Skeletal muscle tissue (tissue), 4 donors: Measurements from ENCODE around the gene SLC13A3. TPM values are rescaled to one million over a fixed set of nuclear protein-coding genes. Genes with fewer than 3 reads are reported as not detected.

Experiments
- H3K27ac ChIP-seq: one replicate; pipeline ENCODE4 v1.7.0; 2013; ENCODE audit warnings: mild to moderate bottlenecking, low read depth, low read length, inconsistent platforms
- H3K27me3 ChIP-seq, 3 donors: one replicate each; pipeline ENCODE4 v1.7.0; 2013; ENCODE audit warnings: low read length in 3 of 3; ENCODE audit not compliant: control insufficient read depth in 3 of 3, insufficient read depth in 3 of 3
- H3K36me3 ChIP-seq, 3 donors: one replicate each; pipeline ENCODE4 v1.7.0; 2013; ENCODE audit warnings: low read length in 3 of 3; ENCODE audit not compliant: control insufficient read depth in 3 of 3, insufficient read depth in 3 of 3
- H3K4me1 ChIP-seq, 3 donors: one replicate each; pipeline ENCODE4 v1.7.0; 2013; ENCODE audit warnings: low read length in 3 of 3, mild to moderate bottlenecking in 3 of 3; ENCODE audit not compliant: control insufficient read depth in 3 of 3, insufficient read depth in 3 of 3
- H3K4me3 ChIP-seq, 3 donors: one replicate each; pipeline ENCODE4 v1.7.0; 2013; ENCODE audit warnings: low read length in 3 of 3
- H3K9ac ChIP-seq, 3 donors: one replicate each; pipeline ENCODE4 v1.7.0; 2013; ENCODE audit warnings: low read length in 3 of 3, mild to moderate bottlenecking in 3 of 3, moderate library complexity in 2 of 3, low read depth in 1 of 3
- H3K9me3 ChIP-seq, 3 donors: one replicate each; pipeline ENCODE4 v1.7.0; 2013; ENCODE audit warnings: low read length in 3 of 3; ENCODE audit not compliant: control insufficient read depth in 3 of 3
- total RNA-seq: library from RNA; depleted of rRNA; stranded (reverse); fragments of >200 nt; gene quantifications from one replicate; pipeline ENCODE4 v1.2.3, GENCODE V29; 2014
- donor health status: Osteomylitis.

Gene SLC13A3
- total RNA-seq, 1 donor from 2014 or later, result 2.6 TPM

DNA sequence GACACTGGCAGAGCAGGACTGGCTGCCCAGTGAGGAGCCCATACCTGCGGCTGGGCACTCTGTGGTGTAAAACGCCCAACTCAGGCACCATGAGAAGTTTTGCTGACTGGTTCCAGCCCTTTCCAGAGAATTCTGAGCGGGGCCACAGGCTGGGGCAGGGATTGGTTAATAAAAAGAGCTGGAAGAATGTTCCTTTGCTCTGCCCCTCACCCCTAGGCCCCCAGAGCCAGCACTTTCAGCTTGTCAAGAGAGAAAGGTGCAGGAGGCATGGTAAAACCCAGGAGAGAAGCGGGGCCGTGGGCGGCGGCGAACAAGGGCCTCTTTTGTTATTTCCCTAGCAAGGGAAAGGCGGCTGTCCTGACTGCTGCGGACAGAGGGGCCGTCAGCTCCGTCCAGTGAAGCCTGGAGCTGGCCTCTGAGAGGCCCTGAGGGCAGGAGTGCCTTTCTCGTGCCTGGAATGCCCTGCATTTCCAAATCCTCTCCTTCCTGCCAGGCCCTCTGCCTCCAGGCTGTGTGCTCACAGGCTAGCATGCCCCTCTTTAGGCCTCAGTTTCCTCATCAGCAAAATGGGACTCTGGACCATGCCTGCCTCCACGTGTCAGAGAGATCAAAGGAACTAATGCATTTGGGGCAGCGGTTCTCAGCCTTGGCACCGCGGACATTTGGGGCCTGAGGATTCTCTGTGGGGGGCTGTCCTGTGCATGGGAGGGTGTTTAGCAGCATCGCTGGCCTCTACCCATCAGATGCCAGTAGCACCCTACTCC is 12.9 kb downstream of the SLC13A3 start:
- peaks cover 0 to 25% (median 9%) of the 10 kb centered on the region in 3 donors for H3K27me3 ChIP-seq
- no peak overlapping the region for H3K27ac ChIP-seq
- H3K36me3 ChIP-seq, result no peaks in the 10 kb centered on the region
- H3K4me3 ChIP-seq, result no peak overlapping the region
- H3K4me1 ChIP-seq, result no peaks in the 10 kb centered on the region
- no peak overlapping the region for H3K9ac ChIP-seq
- no peaks in the 10 kb centered on the region for H3K9me3 ChIP-seq

DNA sequence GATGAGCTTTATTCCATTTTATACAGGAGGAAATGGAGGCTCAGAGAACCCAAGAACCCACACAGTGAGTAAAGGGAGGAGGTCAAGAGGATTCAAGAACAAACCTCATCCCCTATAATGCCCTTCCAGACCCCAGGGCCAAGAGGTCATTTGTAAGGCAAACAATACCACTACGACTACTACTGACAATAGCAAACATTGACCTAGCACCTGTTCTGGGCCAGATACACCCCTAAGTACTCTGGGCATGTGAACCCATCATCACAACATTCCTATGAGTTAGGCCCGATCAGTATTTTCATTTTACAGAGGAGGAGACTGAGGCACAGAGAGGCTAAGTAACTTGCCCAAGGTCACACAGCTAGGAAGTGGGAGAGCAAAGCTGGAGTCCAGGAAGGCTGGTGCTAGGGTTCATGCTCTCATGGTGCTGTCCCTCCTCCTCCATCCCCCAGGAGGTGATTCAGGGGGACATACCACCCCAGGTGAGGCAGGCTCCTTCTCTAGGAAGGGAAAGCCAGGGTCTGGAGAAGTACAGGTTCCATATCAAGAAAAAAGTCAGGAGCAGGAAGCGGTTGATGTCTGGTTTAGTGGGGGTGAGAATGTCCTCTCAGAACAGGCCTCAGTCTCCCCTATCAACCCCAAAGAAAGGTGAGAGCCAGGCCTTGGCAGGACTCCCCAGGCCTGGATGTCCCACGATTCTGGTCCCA is 13.7 kb downstream of the SLC13A3 start:
- Histone ChIP-seq H3K27ac (no peak overlapping the region), H3K27me3 (peaks cover 0 to 29% (median 9%) of the 10 kb centered on the region in 3 donors), H3K4me3 (no peak overlapping the region), H3K9me3 (no peaks in the 10 kb centered on the region), H3K4me1 (no peaks in the 10 kb centered on the region), H3K9ac (no peak overlapping the region), H3K36me3 (no peaks in the 10 kb centered on the region)

DNA sequence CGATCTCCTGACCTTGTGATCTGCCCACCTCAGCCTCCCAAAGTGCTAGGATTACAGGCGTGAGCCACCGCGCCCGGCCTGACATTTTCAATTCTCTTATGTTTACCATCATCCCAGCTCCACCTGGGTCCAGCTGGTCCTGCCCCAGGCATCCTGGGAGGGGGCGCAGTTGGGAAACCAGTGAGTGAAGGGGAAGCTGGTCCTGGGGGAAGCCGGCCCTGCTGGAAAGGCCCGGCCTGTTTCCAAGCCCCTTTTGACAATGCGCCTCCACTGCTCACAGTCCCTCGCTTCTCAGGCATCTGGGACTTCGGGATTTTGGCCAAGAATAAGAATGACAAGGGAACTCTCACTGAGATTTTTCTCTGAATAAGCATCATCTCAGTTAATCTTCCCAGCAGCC is 14.2 kb downstream of the SLC13A3 start:
- no peak overlapping the region for H3K9ac ChIP-seq
- H3K4me3 ChIP-seq, result no peak overlapping the region
- H3K27me3 ChIP-seq, result peaks cover 0 to 25% (median 9%) of the 10 kb centered on the region in 3 donors
- H3K4me1 ChIP-seq, result no peaks in the 10 kb centered on the region
- no peak overlapping the region for H3K27ac ChIP-seq
- no peaks in the 10 kb centered on the region for H3K36me3 ChIP-seq
- no peaks in the 10 kb centered on the region for H3K9me3 ChIP-seq

DNA sequence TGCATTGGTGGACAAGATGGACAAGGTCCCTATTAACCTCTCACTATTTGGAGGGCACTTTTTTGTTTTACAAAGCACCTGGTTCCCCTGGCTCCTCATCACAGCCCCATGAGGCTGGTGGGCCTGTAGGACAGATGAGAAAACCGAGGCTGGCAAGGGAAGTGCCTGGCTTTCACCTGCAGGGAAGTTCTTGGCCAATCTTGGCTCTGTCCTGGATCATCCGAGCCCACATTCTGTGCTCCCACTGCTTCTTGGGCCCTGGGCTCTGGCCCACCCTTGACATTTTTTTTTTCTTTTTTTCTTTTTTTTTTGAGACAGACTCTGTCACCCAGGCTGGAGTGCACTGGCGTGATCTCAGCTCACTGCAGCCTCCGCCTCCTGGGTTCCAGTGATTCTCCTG is 14.7 kb downstream of the SLC13A3 start:
- Histone ChIP-seq H3K27ac (no peak overlapping the region), H3K4me3 (no peak overlapping the region), H3K9ac (no peak overlapping the region), H3K36me3 (no peaks in the 10 kb centered on the region), H3K9me3 (no peaks in the 10 kb centered on the region), H3K27me3 (peaks cover 0 to 25% (median 9%) of the 10 kb centered on the region in 3 donors), H3K4me1 (no peaks in the 10 kb centered on the region)

DNA sequence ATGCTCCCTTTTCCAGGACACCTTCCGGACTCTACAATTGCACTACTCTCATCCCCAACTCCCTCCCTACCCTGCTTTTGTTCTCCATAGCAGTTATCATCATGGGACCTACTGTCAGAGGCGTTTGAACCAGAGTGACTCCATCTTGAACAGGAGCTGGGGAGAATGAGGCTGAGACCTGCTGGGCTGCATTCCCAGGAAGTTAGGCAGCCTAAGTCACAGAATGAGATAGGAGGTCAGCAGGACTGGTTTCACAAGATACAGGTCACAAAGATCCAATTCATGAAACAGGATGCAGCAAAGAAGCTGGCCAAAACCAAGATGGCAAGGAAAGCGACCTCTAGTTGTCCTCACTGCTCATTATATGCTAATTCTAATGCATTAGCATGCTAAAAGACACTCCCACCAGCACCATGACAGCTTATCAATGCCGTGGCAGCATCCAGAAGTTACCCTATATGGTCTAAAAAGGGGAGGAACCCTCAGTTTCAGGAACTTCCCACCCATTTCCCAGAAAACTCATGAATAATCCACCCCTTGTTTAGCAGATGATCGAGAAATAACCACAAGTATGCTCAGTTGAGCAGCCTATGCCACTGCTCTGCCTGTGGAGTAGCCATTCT is 15.6 kb downstream of the SLC13A3 start:
- peaks cover 0 to 25% (median 6%) of the 10 kb centered on the region in 3 donors for H3K27me3 ChIP-seq
- no peak overlapping the region for H3K27ac ChIP-seq
- no peak overlapping the region for H3K9ac ChIP-seq
- H3K9me3 ChIP-seq, result no peaks in the 10 kb centered on the region
- H3K4me3 ChIP-seq, result no peak overlapping the region
- H3K4me1 ChIP-seq, result no peaks in the 10 kb centered on the region
- no peaks in the 10 kb centered on the region for H3K36me3 ChIP-seq

DNA sequence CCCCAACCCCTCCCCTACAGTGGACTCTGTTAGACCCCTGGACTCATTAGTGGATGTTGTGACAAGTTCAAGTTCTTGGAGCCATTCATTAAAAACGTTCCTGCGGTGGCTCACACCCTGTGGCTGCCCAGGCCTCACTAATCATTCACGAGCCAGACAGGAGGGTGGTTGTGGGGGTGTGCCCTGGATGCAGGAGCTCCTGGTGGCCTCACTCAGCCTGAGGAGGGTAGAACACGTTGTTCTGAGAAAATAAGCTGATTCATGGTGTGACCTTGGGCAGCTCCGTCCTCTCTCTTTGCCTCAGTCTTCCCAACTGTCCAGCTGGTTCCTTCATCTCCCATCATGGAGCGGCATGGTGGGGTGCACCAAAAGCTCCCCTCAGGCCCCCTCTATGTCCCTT is 16.7 kb downstream of the SLC13A3 start:
- Histone ChIP-seq H3K4me3 (no peak overlapping the region), H3K4me1 (no peaks in the 10 kb centered on the region), H3K9ac (no peak overlapping the region), H3K9me3 (peaks cover 0 to under 1% (median 0%) of the 10 kb centered on the region in 3 donors), H3K27ac (no peak overlapping the region), H3K27me3 (peaks cover 0 to 23% (median 6%) of the 10 kb centered on the region in 3 donors), H3K36me3 (no peaks in the 10 kb centered on the region)

DNA sequence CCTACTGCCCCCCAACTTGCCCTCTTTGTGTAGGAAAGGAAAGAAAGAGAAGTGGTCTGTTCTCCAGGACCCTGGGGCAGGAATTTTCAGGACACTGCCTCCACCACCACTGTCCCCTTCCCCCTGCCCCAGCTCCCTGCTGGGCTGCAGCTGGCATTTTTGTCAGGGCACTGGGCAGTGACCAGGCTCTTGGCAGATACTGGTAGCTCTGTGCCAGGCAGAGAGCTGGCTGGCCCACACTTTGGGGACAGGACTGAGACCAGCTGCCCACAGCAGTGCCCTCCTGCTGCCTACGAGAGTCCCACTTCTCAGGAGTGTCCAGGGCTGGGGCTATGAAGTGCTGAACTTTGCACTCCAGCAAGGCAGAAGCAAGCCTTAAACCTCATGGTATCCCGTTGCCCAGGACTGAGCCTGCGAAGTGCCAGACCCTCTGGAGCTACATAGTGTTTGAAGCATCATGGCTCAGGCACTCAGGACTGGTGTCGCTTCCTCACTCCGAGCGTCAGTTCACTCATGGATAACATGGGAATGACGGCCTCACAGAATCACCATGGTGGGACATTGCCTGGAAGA is 19.3 kb downstream of the SLC13A3 start:
- no peaks in the 10 kb centered on the region for H3K4me1 ChIP-seq
- peaks cover 0 to 4% (median 2%) of the 10 kb centered on the region in 3 donors for H3K9me3 ChIP-seq
- H3K27ac ChIP-seq, result no peak overlapping the region
- H3K9ac ChIP-seq, result no peak overlapping the region
- H3K27me3 ChIP-seq, result peaks cover 0 to 10% (median 2%) of the 10 kb centered on the region in 3 donors
- H3K36me3 ChIP-seq, result no peaks in the 10 kb centered on the region
- H3K4me3 ChIP-seq, result no peak overlapping the region

DNA sequence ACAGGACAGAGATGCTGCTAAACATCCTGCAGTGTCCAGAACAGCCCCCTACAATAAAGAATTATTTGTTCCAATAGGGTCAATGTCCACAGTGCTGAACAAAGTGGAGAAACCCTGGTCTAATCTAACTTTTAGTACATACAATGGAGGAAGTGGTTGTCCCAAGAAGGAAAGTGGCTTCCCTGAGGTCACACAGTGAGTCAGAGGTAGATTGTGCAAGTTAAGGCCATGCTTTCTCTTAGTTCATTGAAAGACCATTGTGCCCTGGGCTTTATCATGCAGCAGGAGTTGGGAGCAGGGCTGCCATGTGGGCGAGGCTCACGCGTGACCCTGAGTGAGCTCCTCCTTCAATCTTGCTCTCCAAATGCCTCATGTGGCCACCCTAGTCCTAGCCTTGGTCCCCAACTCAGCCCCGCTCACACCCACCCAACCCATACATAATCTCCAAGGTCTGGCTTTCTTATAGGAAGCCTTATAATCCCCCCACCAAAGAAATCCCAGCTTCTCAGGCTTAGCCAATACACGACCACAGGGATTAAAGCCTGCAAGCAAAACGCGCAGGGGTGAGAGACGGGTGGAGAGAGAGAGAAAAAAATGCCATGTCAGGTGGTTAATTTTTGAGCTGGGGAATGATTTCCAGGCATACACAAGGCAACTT is 19.9 kb downstream of the SLC13A3 start:
- peaks cover 0 to 4% (median 2%) of the 10 kb centered on the region in 3 donors for H3K9me3 ChIP-seq
- no peaks in the 10 kb centered on the region for H3K4me1 ChIP-seq
- no peak overlapping the region for H3K9ac ChIP-seq
- H3K27ac ChIP-seq, result no peak overlapping the region
- H3K4me3 ChIP-seq, result no peak overlapping the region
- no peaks in the 10 kb centered on the region for H3K36me3 ChIP-seq
- peaks cover 0 to 10% (median 2%) of the 10 kb centered on the region in 3 donors for H3K27me3 ChIP-seq

DNA sequence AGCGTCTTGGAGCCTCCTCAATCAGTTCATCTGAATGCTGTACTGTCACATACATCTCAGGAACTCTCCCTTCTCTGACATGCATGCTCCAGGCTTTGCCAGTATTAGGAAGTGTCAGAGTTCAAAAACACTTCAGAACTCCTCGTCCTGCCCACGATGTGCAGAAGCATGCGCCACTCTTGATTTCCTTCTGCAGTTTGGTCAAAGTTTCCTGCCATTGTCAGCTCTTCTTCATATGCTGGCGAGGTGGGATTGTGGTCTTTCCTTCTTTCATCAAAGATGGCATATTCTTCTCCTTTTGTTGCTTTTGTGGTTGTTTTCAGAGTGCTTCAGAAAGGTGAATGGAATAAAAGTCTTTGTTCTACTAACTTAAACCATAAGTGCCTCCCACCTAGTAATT is 21.0 kb downstream of the SLC13A3 start:
- Histone ChIP-seq H3K4me1 (no peaks in the 10 kb centered on the region), H3K36me3 (no peaks in the 10 kb centered on the region), H3K4me3 (no peak overlapping the region), H3K27ac (no peak overlapping the region), H3K9me3 (peaks cover 0 to 4% (median 2%) of the 10 kb centered on the region in 3 donors), H3K9ac (no peak overlapping the region), H3K27me3 (peaks cover 0 to 10% (median 2%) of the 10 kb centered on the region in 3 donors)
